Esophagus squamous epithelium (tissue), 5 donors: ENCODE data around the gene RBBP9. TPM values are rescaled to one million over a fixed set of nuclear protein-coding genes. Genes with fewer than 3 reads are reported as not detected.
"Not testable (repeated sequence)": the region's sequence is repeated elsewhere in the genome, so short reads cannot be mapped to it uniquely, and the experiment has no call there.

ENCODE experiments used
- DNase-seq: peaks from one replicate; lab custom pipeline; 2025; lab: John Stamatoyannopoulos, UW
- H3K27ac ChIP-seq, 4 donors: fragments of 200-600 bp; sonication (generic); one replicate each; pipeline ENCODE4 v1.5.1; 2016 to 2019; ENCODE audit warnings: mild to moderate bottlenecking in 1 of 4
- H3K27me3 ChIP-seq, 4 donors: fragments of 200-600 bp; sonication (generic); 1 replicate in 3 of 4; 2 replicates in 1 of 4; pipeline versions ENCODE4 v1.5.1 to v1.6.0; 2017 to 2021; ENCODE audit warnings: antibody characterized with exemption in 1 of 4
- H3K36me3 ChIP-seq, 3 donors: fragments of 200-600 bp; sonication (generic); one replicate each; pipeline ENCODE4 v1.5.1; 2016 to 2019
- H3K4me1 ChIP-seq, 3 donors: fragments of 200-600 bp; sonication (generic); one replicate each; pipeline ENCODE4 v1.5.1; 2017 to 2019
- H3K4me3 ChIP-seq, 4 donors: fragments of 200-600 bp; sonication (generic); 1 replicate in 3 of 4; 2 replicates in 1 of 4; pipeline ENCODE4 v1.5.1; 2016 to 2019; ENCODE audit warnings: mild to moderate bottlenecking in 2 of 4, moderate library complexity in 1 of 4
- H3K9me3 ChIP-seq, 3 donors: fragments of 200-600 bp; sonication (generic); one replicate each; pipeline ENCODE4 v1.5.1; 2016 to 2019
- POLR2A ChIP-seq, 4 donors: fragments of 450-650 bp; IDR thresholded peaks; one replicate each; pipeline ENCODE4 v1.6.1; 2017; ENCODE audit warnings: antibody characterized with exemption in 4 of 4, mild to moderate bottlenecking in 4 of 4, moderate library complexity in 3 of 4
- WGBS, 2 donors: methylation state at CpG; one replicate each; pipeline ENCODE4 v1.1.5; 2018; 5-methylcytosine and 5-hydroxymethylcytosine counted together
- intact Hi-C: fragments of 100-400 bp; cut with DNase I; formaldehyde crosslinking; loops from one replicate; pipeline ENCODE4 v1.15.0; 2022
- total RNA-seq, 4 donors: library from RNA; depleted of rRNA; stranded (reverse); fragments of >200 nt; gene quantifications; one replicate each; pipeline ENCODE4 v1.1.0, GENCODE V29; 2016
- TF ChIP-seq, protein P1 (sequence below), 6 experiments: fragments of 450-650 bp in 4 of 6; fragments of 200-600 bp in 2 of 6; sonication (generic) in 2 of 6; IDR thresholded peaks; one replicate each; pipeline ENCODE4 v1.5.1; 2016 to 2019; ENCODE audit warnings: antibody characterized with exemption in 6 of 6, mild to moderate bottlenecking in 4 of 6, moderate library complexity in 4 of 6
- donor health status: DM: yes; HTN: yes; CAD: no.

RBBP9 gene
- total RNA-seq, 4 donors from 2014 or later = 6.6 to 27.7 (median 11.4) TPM

DNA sequence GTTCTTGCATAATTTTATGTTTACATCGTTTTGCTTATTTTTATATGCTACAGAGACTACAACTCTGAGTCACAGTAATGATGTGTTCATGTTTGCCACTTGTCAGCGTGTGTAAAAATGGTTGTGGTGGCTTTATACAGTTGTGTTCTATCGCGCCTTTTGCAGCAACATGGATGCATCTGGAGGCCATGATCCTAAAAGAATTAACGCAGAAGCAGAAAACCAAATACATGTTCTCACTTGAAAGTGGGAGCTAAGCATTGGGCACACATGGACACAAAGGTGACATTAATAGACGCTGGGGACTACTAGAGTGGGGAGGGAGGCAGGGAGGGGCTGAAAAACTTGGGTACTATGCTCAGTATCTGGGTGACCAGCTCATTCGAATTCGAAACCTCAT is 9.7 kb upstream of the RBBP9 start:
- Histone ChIP-seq H3K36me3 (peaks cover 0 to 24% (median 0%) of the 10 kb centered on the region in 3 donors), H3K4me3 (peak overlapping the region; percentile 70 to 80 (median 75)), H3K4me1 (peaks cover 9 to 23% (median 12%) of the 10 kb centered on the region in 3 donors), H3K27ac (peak overlapping the region; percentile 95 to 97 (median 96)), H3K9me3 (no peaks in the 10 kb centered on the region), H3K27me3 (peaks cover 0 to 22% (median 0%) of the 10 kb centered on the region in 4 donors)
- intact Hi-C loops = no loop called here
- TF ChIP-seq, protein P1, sequence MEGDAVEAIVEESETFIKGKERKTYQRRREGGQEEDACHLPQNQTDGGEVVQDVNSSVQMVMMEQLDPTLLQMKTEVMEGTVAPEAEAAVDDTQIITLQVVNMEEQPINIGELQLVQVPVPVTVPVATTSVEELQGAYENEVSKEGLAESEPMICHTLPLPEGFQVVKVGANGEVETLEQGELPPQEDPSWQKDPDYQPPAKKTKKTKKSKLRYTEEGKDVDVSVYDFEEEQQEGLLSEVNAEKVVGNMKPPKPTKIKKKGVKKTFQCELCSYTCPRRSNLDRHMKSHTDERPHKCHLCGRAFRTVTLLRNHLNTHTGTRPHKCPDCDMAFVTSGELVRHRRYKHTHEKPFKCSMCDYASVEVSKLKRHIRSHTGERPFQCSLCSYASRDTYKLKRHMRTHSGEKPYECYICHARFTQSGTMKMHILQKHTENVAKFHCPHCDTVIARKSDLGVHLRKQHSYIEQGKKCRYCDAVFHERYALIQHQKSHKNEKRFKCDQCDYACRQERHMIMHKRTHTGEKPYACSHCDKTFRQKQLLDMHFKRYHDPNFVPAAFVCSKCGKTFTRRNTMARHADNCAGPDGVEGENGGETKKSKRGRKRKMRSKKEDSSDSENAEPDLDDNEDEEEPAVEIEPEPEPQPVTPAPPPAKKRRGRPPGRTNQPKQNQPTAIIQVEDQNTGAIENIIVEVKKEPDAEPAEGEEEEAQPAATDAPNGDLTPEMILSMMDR (IDR thresholded peaks at IDR 0.05) = no peak
- TF ChIP-seq POLR2A (IDR thresholded peaks at IDR 0.05) = no peak
- no peak for DNase-seq
- 56 to 66% methylated on average over 8 of the region's 8 CpGs for WGBS, 2 donors

DNA sequence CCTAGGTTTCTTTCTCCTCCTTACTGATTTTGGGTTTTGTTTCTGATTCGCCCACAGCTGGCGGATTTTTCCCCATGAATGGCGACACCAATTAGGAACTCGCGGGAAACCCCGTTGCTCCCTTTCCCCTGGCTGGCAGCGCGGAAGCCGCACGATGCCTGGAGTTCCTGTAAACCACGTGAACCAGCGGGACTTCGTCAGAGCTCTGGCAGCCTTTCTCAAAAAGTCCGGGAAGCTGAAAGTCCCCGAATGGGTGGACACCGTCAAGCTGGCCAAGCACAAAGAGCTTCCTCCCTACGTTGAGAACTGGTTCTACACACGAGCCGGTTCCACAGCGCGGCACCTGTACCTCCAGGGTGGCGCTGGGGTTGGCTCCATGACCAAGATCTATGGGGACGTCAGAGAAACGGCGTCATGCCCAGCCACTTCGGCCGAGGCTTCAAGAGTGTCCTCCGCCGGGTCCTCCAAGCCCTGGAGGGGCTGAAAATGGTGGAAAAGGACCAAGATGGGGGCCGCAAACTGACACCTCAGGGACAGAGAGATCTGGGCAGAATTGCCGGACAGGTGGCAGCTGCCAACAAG is 7.5 kb upstream of the RBBP9 start:
- TF ChIP-seq, protein P1 (IDR thresholded peaks at IDR 0.05) = no peak
- TF ChIP-seq POLR2A (IDR thresholded peaks at IDR 0.05) = no peak
- no peaks in the 10 kb centered on the region for H3K9me3 ChIP-seq

GRCh38 chr20:18501672-18502071 is 4.6 kb upstream of the RBBP9 start:
- WGBS, 2 donors = 59 to 67% methylated on average over 1 of the region's 1 CpG
- intact Hi-C loops, H3K9me3 ChIP-seq, H3K4me3 ChIP-seq, DNase-seq, H3K36me3 ChIP-seq, H3K4me1 ChIP-seq, H3K27ac ChIP-seq: not testable (repeated sequence)
- peaks cover 0 to 22% (median 0%) of the 10 kb centered on the region in 4 donors for H3K27me3 ChIP-seq

More for the DNA sequence above, 7.5 kb upstream of the RBBP9 start:
- Histone ChIP-seq H3K4me3 (no peak overlapping the region), H3K36me3 (peaks cover 0 to 3% (median 0%) of the 10 kb centered on the region in 3 donors), H3K27ac (peak overlapping the region in 1 of 4 donors; percentile 29), H3K4me1 (peaks cover 9 to 20% (median 12%) of the 10 kb centered on the region in 3 donors), H3K27me3 (peaks cover 0 to 22% (median 0%) of the 10 kb centered on the region in 4 donors)
- intact Hi-C loops = no loop called here
- DNase-seq = no peak
- WGBS, 2 donors = 69 to 94% methylated on average over 8 to 22 of the region's 31 CpGs

- H3K27me3 ChIP-seq = peaks cover 0 to 2% (median 0%) of the 10 kb centered on the region in 4 donors
- 80 to 81% methylated on average over 3 of the region's 3 CpGs for WGBS, 2 donors
- peaks cover 5 to 18% (median 10%) of the 10 kb centered on the region in 3 donors for H3K4me1 ChIP-seq
- intact Hi-C loops = no loop called here
- peak overlapping the region in 2 of 4 donors; percentile 76 to 90 for H3K27ac ChIP-seq
- TF ChIP-seq POLR2A (IDR thresholded peaks at IDR 0.05) = no peak
- TF ChIP-seq, protein P1 (IDR thresholded peaks at IDR 0.05) = no peak
- no peaks in the 10 kb centered on the region for H3K9me3 ChIP-seq
- no peak for DNase-seq
- peaks cover 0 to 14% (median 0%) of the 10 kb centered on the region in 3 donors for H3K36me3 ChIP-seq
- H3K4me3 ChIP-seq = no peak overlapping the region
Observed at GRCh38 chr20:18497603-18498002, 578 bp upstream of the RBBP9 start.

DNA sequence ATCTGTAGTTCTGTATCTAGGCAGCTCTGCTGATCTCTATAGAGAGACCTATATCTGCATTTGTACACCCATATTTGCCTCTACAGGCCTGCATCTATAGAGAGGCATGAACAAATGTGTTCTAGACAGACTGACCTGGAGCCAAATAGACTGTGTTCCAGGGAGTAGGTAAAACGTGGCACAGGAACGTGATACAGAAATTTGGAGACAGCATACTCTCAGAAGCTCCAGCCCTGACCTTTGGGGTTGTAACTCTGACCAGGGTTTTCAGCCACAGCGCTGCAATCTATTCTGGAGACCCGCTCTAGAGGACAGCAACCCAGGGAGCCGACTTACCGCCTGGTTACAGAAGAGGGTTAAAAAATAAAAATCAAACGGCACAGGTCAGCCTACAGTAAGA is 983 bp downstream of the RBBP9 start:
- 8 to 14% methylated on average over 7 of the region's 7 CpGs for WGBS, 2 donors
- Histone ChIP-seq H3K27ac (peak overlapping the region in 2 of 4 donors; percentile 80 to 90), H3K4me1 (peaks cover 5 to 18% (median 10%) of the 10 kb centered on the region in 3 donors), H3K4me3 (peak overlapping the region; percentile 59 to 94 (median 79)), H3K27me3 (no peaks in the 10 kb centered on the region), H3K9me3 (no peaks in the 10 kb centered on the region), H3K36me3 (peaks cover 0 to 30% (median 0%) of the 10 kb centered on the region in 3 donors)
- DNase-seq = no peak
- TF ChIP-seq, protein P1 (IDR thresholded peaks at IDR 0.05) = no peak
- no peak for TF ChIP-seq POLR2A (IDR thresholded peaks at IDR 0.05)
- intact Hi-C loops = no loop called here
